ENCODE data around the gene KRT80. TPM values are rescaled to one million over a fixed set of nuclear protein-coding genes. Genes with fewer than 3 reads are reported as not detected.

KRT80 gene
- polyA plus RNA-seq, 2 of the 4 experiments (the other 2 are of a cell fraction), result 38.3 to 63.1 TPM

DNA sequence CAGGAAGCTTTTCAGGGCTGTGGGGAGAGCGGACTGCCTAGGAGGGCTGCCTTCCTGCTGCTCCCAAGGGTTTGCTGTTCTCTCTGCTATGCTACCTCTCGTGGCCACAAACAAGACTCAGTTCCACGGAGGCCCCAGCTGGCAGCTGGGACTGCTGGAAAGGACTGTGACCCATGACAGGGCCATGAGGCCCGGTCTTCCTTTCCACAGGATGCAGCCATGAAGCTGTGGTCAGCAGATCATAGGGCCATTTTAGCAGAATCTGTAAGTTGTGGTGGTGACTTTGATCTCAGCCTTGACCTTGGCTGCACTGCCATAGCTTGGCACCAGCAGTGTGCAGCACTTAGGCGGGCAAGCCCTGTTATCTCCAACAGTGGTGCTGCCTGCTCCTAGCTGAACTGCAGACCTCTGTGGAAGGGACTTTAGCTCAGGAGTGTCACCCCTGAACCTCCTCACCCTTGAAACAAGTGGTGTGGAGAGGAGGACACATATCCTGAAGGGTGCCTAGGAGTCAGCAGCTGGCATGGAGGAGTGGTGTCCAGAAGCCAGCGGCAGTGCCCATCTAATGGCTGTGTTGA is 12.3 kb downstream of the KRT80 start (continued):
- TF ChIP-seq MAZ (IDR thresholded peaks at IDR 0.05; ENCODE audit: borderline replicate concordance, low read depth, low read length) (no peak), ESRRA (IDR thresholded peaks at IDR 0.05; ENCODE audit: borderline replicate concordance, low read length) (no peak), FOSB (CRISPR knock-in tag; IDR thresholded peaks at IDR 0.05) (no peak), GATA3 (IDR thresholded peaks at IDR 0.05; ENCODE audit: borderline replicate concordance) (no peak), TFCP2L1 (CRISPR knock-in tag; IDR thresholded peaks at IDR 0.05) (no peak), SMC3 (IDR thresholded peaks at IDR 0.05) (no peak)
- TF ChIP-seq, protein P1, sequence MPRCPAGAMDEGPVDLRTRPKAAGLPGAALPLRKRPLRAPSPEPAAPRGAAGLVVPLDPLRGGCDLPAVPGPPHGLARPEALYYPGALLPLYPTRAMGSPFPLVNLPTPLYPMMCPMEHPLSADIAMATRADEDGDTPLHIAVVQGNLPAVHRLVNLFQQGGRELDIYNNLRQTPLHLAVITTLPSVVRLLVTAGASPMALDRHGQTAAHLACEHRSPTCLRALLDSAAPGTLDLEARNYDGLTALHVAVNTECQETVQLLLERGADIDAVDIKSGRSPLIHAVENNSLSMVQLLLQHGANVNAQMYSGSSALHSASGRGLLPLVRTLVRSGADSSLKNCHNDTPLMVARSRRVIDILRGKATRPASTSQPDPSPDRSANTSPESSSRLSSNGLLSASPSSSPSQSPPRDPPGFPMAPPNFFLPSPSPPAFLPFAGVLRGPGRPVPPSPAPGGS (IDR thresholded peaks at IDR 0.05), result no peak
- TF ChIP-seq, protein P2, sequence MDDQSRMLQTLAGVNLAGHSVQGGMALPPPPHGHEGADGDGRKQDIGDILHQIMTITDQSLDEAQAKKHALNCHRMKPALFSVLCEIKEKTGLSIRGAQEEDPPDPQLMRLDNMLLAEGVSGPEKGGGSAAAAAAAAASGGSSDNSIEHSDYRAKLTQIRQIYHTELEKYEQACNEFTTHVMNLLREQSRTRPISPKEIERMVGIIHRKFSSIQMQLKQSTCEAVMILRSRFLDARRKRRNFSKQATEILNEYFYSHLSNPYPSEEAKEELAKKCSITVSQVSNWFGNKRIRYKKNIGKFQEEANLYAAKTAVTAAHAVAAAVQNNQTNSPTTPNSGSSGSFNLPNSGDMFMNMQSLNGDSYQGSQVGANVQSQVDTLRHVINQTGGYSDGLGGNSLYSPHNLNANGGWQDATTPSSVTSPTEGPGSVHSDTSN (IDR thresholded peaks at IDR 0.05), result no peak

DNA sequence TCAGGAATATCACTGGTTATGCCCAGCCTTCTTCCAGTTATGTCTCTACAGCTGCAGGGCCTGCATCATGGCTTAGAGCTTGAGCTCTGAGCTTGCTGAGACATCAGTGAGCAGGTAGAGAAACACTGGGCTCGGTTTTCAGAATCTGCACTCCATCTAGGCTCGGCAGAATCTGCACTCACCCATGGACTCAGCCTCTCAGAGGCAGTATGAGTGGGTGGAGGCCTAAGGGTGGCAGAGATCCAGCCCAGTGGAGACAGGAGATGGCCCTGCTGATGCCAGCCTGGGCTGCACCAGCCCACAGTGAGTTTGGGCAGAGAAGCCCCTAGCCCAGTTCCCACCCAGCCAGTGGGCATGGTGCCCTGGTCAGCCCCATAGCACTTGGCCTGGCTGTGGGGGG is 12.8 kb downstream of the KRT80 start:
- Histone ChIP-seq H3K9me3 (no peaks in the 10 kb centered on the region), H3K4me1 (peaks cover 38% of the 10 kb centered on the region), H3K4me3 (no peak overlapping the region), H3K4me2 (no peak overlapping the region), H3K27ac (peak overlapping the region in 1 of 2 experiments; percentile 64; a peak in 3 of 6 replicates)
- CTCF ChIA-PET, result interaction anchor here (0.6 to 1.2 kb wide), 3 partner anchors 35 to 45 kb away, joined by 3 to 4 read pairs (median 3); no protein-coding TSS in a partner anchor
- FAIRE-seq (no peak), ATAC-seq (no peak), DNase-seq (ENCODE audit: low read depth in 1 of 2, low spot score in 1 of 2) (no peak)
- TF ChIP-seq FOSL2 (IDR thresholded peaks at IDR 0.05) (no peak), FOSL2 (CRISPR knock-in tag; IDR thresholded peaks at IDR 0.05) (no peak), HOXB13 (CRISPR knock-in tag; IDR thresholded peaks at IDR 0.05; ENCODE audit: low read depth) (no peak), RARB (CRISPR knock-in tag; IDR thresholded peaks at IDR 0.05) (no peak), FOSB (CRISPR knock-in tag; IDR thresholded peaks at IDR 0.05) (no peak), EP300 (IDR thresholded peaks at IDR 0.05) (no peak), GATA3 (IDR thresholded peaks at IDR 0.05; ENCODE audit: borderline replicate concordance) (no peak), PHF8 (IDR thresholded peaks at IDR 0.05; ENCODE audit: borderline replicate concordance, low read depth) (no peak)
- POLR2A ChIA-PET, result no interaction called here
- WGBS (ENCODE audit: missing lambda C conversion rate), result 57% methylated on average over 2 of the region's 2 CpGs

DNA sequence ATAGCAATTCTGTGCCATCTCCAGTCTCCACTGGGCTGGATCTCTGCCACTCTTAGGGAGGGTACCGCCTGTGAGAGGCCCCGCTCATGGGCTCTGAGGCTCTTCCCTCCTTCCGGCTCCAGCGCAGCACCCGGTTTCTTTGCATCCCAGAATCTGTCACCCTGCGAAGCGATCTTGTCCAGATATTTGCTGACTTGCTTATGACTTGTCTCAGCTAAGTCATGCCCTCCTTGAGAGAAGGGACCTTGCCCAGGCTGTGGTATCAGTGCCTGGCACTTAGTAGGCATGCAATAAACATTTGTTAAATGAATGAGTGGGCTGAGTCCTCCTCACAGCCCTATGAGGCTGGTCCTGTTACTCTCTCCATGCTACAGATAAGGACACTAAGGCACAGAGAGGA is 13.4 kb downstream of the KRT80 start:
- FAIRE-seq (no peak), ATAC-seq (no peak), DNase-seq (ENCODE audit: low read depth in 1 of 2, low spot score in 1 of 2) (no peak)
- POLR2A ChIA-PET, result no interaction called here
- peak overlapping the region in 1 of 2 experiments; percentile 64; a peak in 3 of 6 replicates for H3K27ac ChIP-seq
- H3K4me2 ChIP-seq, result no peak overlapping the region
- H3K4me3 ChIP-seq, result no peak overlapping the region
- TF ChIP-seq PHF8 (IDR thresholded peaks at IDR 0.05; ENCODE audit: borderline replicate concordance, low read depth) (no peak), HOXB13 (CRISPR knock-in tag; IDR thresholded peaks at IDR 0.05; ENCODE audit: low read depth) (no peak), NPAS2 (CRISPR knock-in tag; IDR thresholded peaks at IDR 0.05; ENCODE audit: borderline replicate concordance) (no peak), HEYL (CRISPR knock-in tag; IDR thresholded peaks at IDR 0.05) (no peak), RCOR1 (IDR thresholded peaks at IDR 0.05; ENCODE audit: low read depth, low read length) (no peak), EHMT2 (IDR thresholded peaks at IDR 0.05; ENCODE audit: low read depth) (no peak), CBX2 (IDR thresholded peaks at IDR 0.05; ENCODE audit: borderline replicate concordance, low read depth) (no peak), EP300 (IDR thresholded peaks at IDR 0.05) (no peak), TP53 (CRISPR knock-in tag; IDR thresholded peaks at IDR 0.05) (no peak), ZFP36 (IDR thresholded peaks at IDR 0.05; ENCODE audit: borderline replicate concordance, partially characterized antibody) (no peak), JUN (IDR thresholded peaks at IDR 0.05) (no peak), POLR2AphosphoS2 (conservative IDR thresholded peaks at IDR 0.05; ENCODE audit: low read length) (no peak), HDAC2 (IDR thresholded peaks at IDR 0.05) (no peak)
- TF ChIP-seq, protein P3, sequence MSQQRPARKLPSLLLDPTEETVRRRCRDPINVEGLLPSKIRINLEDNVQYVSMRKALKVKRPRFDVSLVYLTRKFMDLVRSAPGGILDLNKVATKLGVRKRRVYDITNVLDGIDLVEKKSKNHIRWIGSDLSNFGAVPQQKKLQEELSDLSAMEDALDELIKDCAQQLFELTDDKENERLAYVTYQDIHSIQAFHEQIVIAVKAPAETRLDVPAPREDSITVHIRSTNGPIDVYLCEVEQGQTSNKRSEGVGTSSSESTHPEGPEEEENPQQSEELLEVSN (IDR thresholded peaks at IDR 0.05; ENCODE audit: borderline replicate concordance, low read depth), result no peak
- WGBS (ENCODE audit: missing lambda C conversion rate), result 80% methylated on average over 7 of the region's 7 CpGs
- H3K9me3 ChIP-seq, result no peaks in the 10 kb centered on the region
- peaks cover 37% of the 10 kb centered on the region for H3K4me1 ChIP-seq
- CTCF ChIA-PET, result interaction anchor here (0.6 kb wide), 1 partner anchor 45 kb away, joined by 3 read pairs; no protein-coding TSS in a partner anchor
